OCI-LY7 (cell line): ENCODE measurements around the gene EIF3L.

Experiments used
- EZH2phosphoT487 ChIP-seq: fragments of 200-600 bp; sonication (generic); IDR thresholded peaks from 2 replicates; pipeline ENCODE4 v1.6.1; 2018; ENCODE audit warnings: low read depth, borderline replicate concordance, mild to moderate bottlenecking, mixed run types, antibody characterized with exemption, low read length, moderate library complexity, mixed read lengths
- TF ChIP-seq, protein P1 (sequence below): fragments of 200-600 bp; sonication (generic); conservative IDR thresholded peaks from 2 replicates; pipeline ENCODE4 v1.5.1; 2014; ENCODE audit warnings: mild to moderate bottlenecking, antibody characterized with exemption, low read length, moderate library complexity, mixed read lengths

DNA sequence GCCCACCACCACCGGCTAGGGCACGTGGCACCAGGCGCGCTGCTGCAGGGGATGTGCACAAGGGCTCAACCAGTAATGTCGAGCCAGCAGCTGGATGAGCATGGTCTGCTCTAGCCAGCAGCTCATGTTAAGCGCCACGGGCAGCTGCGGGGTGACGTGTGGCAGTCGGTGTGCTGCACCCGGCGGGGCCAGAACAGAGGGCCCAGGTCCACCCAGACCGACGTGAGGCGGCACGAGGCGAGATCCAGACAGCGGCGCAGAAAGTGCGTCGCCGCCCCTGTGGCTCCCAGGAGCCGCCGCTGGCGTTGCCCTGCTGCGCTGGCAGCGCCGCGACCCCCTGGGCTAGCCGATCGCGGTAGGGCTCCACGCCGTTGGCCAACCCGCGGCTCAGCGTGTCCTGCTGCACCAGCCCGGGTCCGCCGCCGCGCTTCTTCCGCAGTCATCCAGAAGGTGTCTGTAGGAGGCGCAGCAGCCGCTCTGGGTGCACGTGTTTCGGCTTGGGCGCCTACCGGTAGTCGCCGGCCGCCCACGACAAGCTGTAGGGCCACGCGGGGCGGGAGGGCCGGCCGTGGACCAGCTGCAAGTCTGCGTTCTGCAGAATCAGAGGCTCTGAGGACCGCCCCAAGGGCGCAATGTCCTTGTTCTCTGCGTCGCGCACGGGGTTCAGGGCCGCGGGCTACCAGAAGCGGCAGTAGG, 30.7 kb upstream of the EIF3L start:
- TF ChIP-seq, protein P1, sequence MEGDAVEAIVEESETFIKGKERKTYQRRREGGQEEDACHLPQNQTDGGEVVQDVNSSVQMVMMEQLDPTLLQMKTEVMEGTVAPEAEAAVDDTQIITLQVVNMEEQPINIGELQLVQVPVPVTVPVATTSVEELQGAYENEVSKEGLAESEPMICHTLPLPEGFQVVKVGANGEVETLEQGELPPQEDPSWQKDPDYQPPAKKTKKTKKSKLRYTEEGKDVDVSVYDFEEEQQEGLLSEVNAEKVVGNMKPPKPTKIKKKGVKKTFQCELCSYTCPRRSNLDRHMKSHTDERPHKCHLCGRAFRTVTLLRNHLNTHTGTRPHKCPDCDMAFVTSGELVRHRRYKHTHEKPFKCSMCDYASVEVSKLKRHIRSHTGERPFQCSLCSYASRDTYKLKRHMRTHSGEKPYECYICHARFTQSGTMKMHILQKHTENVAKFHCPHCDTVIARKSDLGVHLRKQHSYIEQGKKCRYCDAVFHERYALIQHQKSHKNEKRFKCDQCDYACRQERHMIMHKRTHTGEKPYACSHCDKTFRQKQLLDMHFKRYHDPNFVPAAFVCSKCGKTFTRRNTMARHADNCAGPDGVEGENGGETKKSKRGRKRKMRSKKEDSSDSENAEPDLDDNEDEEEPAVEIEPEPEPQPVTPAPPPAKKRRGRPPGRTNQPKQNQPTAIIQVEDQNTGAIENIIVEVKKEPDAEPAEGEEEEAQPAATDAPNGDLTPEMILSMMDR: 0 out of 2 replicates have a peak, but pooled peaks have one; percentile 23
- no peak for TF ChIP-seq EZH2phosphoT487
